K562 (cell line): ENCODE results near the gene IQCK. TPM values are rescaled to one million over a fixed set of nuclear protein-coding genes. Genes with fewer than 3 reads are reported as not detected.

ENCODE experiments used
- ATAC-seq: fragments of 200-7000 bp; cut with Tn5 transposase; 3 replicates; pipeline ENCODE4 v1.9.1; 2020; ENCODE audit warnings: moderate library complexity
- BruUV-seq: library from RNA; stranded (reverse); fragments of 400-500 nt; replicated peaks from 2 replicates; lab custom pipeline; 2021; lab: Mats Ljungman, UMichigan
- CTCF ChIA-PET: fragments of 300-600 bp; formaldehyde crosslinking; extraction: SDS; loops from one replicate; lab custom pipeline; 2021; ENCODE audit warnings: low intra/inter-chr PET ratio; lab: Yijun Ruan, JAX
- POLR2A ChIA-PET: fragments of 300-600, 350-650 bp; sonication (Branson Sonifier 250); formaldehyde crosslinking; extraction: SDS; loops from one replicate; lab custom pipeline; 2021; ENCODE audit warnings: antibody characterized with exemption, inconsistent platforms; lab: Yijun Ruan, JAX
- DNase-seq, 4 experiments: peaks; one replicate each; pipeline versions ENCODE4 v3.0.0 to v3.0.0-alpha.2; 2011 to 2018; ENCODE audit warnings: low spot score in 3 of 4, mixed read lengths in 3 of 4; ENCODE audit errors: extremely low read depth in 1 of 4
- FAIRE-seq: peaks from 2 replicates; lab custom pipeline; 2011; peaks lifted over from hg19 to GRCh38; lab: Jason Lieb, UNC
- H2AFZ ChIP-seq: 2 replicates; pipeline ENCODE4 v1.6.0; 2011; ENCODE audit warnings: low read depth, low read length, control low read depth, inconsistent platforms
- H3K27ac ChIP-seq: fragments of 200-600 bp; 3 replicates; pipeline ENCODE4 v1.8.0; 2011; ENCODE audit warnings: low read depth, mild to moderate bottlenecking, control low read depth, inconsistent platforms, low read length, moderate library complexity, mixed read lengths; ENCODE audit errors: extremely low read depth
- H3K27me3 ChIP-seq, 2 experiments: fragments of 300-600 bp in 1 of 2; 2 replicates in 1 of 2; 3 replicates in 1 of 2; pipeline versions ENCODE4 v1.6.0 to v1.8.0; 2011; ENCODE audit warnings: inconsistent platforms in 2 of 2, low read length in 2 of 2, mild to moderate bottlenecking in 1 of 2, mixed read lengths in 1 of 2, moderate library complexity in 1 of 2; ENCODE audit not compliant: control insufficient read depth in 2 of 2, insufficient read depth in 2 of 2
- H3K36me3 ChIP-seq: fragments of 300-600 bp; 3 replicates; pipeline ENCODE4 v1.8.0; 2011; ENCODE audit warnings: mild to moderate bottlenecking, low read length, inconsistent platforms; ENCODE audit not compliant: control insufficient read depth, insufficient read depth
- H3K4me1 ChIP-seq, 2 experiments: fragments of 200-600 bp in 1 of 2; replicated peaks in 1 of 2; 2 replicates in 1 of 2; 3 replicates in 1 of 2; pipeline versions ENCODE4 v1.5.1 to v1.8.0; 2011; ENCODE audit warnings: inconsistent platforms in 2 of 2, low read length in 2 of 2, mild to moderate bottlenecking in 1 of 2, mixed read lengths in 1 of 2, moderate library complexity in 1 of 2; ENCODE audit not compliant: control insufficient read depth in 2 of 2, insufficient read depth in 2 of 2
- H3K4me2 ChIP-seq: 2 replicates; pipeline ENCODE4 v1.6.1; 2011; ENCODE audit warnings: low read length, control low read depth, inconsistent platforms, mixed read lengths; ENCODE audit not compliant: insufficient read depth
- H3K4me3 ChIP-seq: fragments of 200-600 bp; sonication (generic), shearing (Covaris generic); 2 replicates; pipeline ENCODE4 v1.5.1; 2016; ENCODE audit warnings: control low read depth, inconsistent platforms
- H3K79me2 ChIP-seq: fragments of 200-600 bp; 3 replicates; pipeline ENCODE4 v1.8.0; 2011; ENCODE audit warnings: low read length, inconsistent platforms; ENCODE audit not compliant: control insufficient read depth, insufficient read depth
- H3K9ac ChIP-seq, 2 experiments: 2 replicates each; pipeline versions ENCODE4 v1.6.0 to v1.6.1; 2011; ENCODE audit warnings: low read depth in 2 of 2, low read length in 2 of 2, control low read depth in 1 of 2, inconsistent platforms in 1 of 2, mild to moderate bottlenecking in 1 of 2, mixed read lengths in 1 of 2; ENCODE audit not compliant: insufficient read depth in 1 of 2
- H3K9me1 ChIP-seq: one replicate; pipeline ENCODE4 v1.6.0; 2011; ENCODE audit warnings: inconsistent platforms, mild to moderate bottlenecking, low read length, moderate library complexity; ENCODE audit not compliant: control insufficient read depth, insufficient read depth
- H3K9me3 ChIP-seq: replicated peaks from 2 replicates; pipeline ENCODE4 v1.5.1; 2011; ENCODE audit warnings: low read depth, low read length, inconsistent platforms; ENCODE audit not compliant: control insufficient read depth, insufficient read depth
- H4K20me1 ChIP-seq: replicated peaks from 2 replicates; pipeline ENCODE4 v1.6.1; 2011; ENCODE audit warnings: low read length, inconsistent platforms, mixed read lengths; ENCODE audit not compliant: control insufficient read depth, insufficient read depth
- ADNP ChIP-seq: fragments of 200-800 bp; sonication (Bioruptor generic); IDR thresholded peaks from 2 replicates; pipeline ENCODE4 v1.6.1; 2016; ENCODE audit warnings: missing genetic modification characterization, missing compliant biosample characterization
- C11orf30 ChIP-seq: fragments of 450-650 bp; IDR thresholded peaks from 2 replicates; pipeline ENCODE4 v1.6.1; 2016; ENCODE audit warnings: low read depth, mild to moderate bottlenecking
- CTBP1 ChIP-seq: fragments of 450-650 bp; IDR thresholded peaks from 2 replicates; pipeline ENCODE4 v1.6.1; 2016; ENCODE audit warnings: borderline replicate concordance
- FIP1L1 ChIP-seq: fragments of 200-400 bp; formaldehyde crosslinking; IDR thresholded peaks from 2 replicates; pipeline ENCODE4 v1.6.1; 2018; ENCODE audit warnings: mild to moderate bottlenecking, low read depth, low read length; ENCODE audit not compliant: poor library complexity, severe bottlenecking
- HNRNPL ChIP-seq: fragments of 200-400 bp; formaldehyde crosslinking; IDR thresholded peaks from 2 replicates; pipeline ENCODE4 v1.6.1; 2017; ENCODE audit warnings: low read depth, mild to moderate bottlenecking, low read length
- MTA3 ChIP-seq: fragments of 450-650 bp; formaldehyde crosslinking; IDR thresholded peaks from 2 replicates; pipeline ENCODE4 v1.6.1; 2017; ENCODE audit warnings: mild to moderate bottlenecking, borderline replicate concordance
- PHF8 ChIP-seq: fragments of 200-600 bp; sonication (generic); IDR thresholded peaks from 2 replicates; pipeline ENCODE4 v1.6.1; 2012; ENCODE audit warnings: mixed run types, mild to moderate bottlenecking, inconsistent platforms, low read length, moderate library complexity, borderline replicate concordance
- SIN3B ChIP-seq: fragments of 450-650 bp; IDR thresholded peaks from 2 replicates; pipeline ENCODE4 v1.6.1; 2017; ENCODE audit warnings: low read depth, mild to moderate bottlenecking, moderate library complexity
- SMARCE1 ChIP-seq: fragments of 450-650 bp; IDR thresholded peaks from 2 replicates; pipeline ENCODE4 v1.7.1; 2016; ENCODE audit warnings: mild to moderate bottlenecking
- ZNF444 ChIP-seq: fragments of 250-450 bp; sonication (Bioruptor Pico); IDR thresholded peaks from 2 replicates; pipeline ENCODE4 v1.4.0; 2020; ENCODE audit warnings: mild to moderate bottlenecking, moderate library complexity
- WGBS: fragments of 100-300 bp; shearing (Covaris generic); methylation state at CpG from one replicate; pipeline ENCODE4 v1.1.6; 2016; ENCODE audit warnings: low coverage, mixed read lengths; ENCODE audit not compliant: insufficient coverage; ENCODE audit errors: missing lambda C conversion rate; 5-methylcytosine and 5-hydroxymethylcytosine counted together
- in situ Hi-C: fragments of 300-500 bp; cut with MboI; formaldehyde crosslinking; loops from 4 replicates; pipeline ENCODE4 v1.15.0; 2018; ENCODE audit warnings: inconsistent platforms, mixed read lengths
- intact Hi-C: fragments of 100-400 bp; cut with micrococcal nuclease; formaldehyde crosslinking; loops from 2 replicates; pipeline ENCODE4 v1.14.2; 2022
- polyA plus RNA-seq, 8 experiments: library from polyadenylated mRNA; depleted of rRNA in 4 of 8; stranded (reverse) in 5 of 8; unstranded in 3 of 8; fragments of >200 nt; fragmentation: Nextera tagmentation in 2 of 8; fragmentation: Illumina TruSeq in 1 of 8; extraction: Ambion mirVana in 2 of 8; extraction: Trizol in 1 of 8; gene quantifications; 2 replicates each; pipeline versions ENCODE4 v1.2.1 to v1.2.3, GENCODE V29; 2011 to 2014; ENCODE audit warnings: inconsistent platforms in 1 of 8, missing spikeins in 1 of 8
- total RNA-seq, 7 experiments: library from RNA; depleted of rRNA in 6 of 7; stranded (reverse); fragments of >200 nt in 6 of 7; fragmentation: Illumina TruSeq in 2 of 7; extraction: Trizol in 2 of 7; gene quantifications; 2 replicates each; pipeline versions ENCODE4 v1.2.1 to v1.2.3, GENCODE V29; 2011 to 2021; ENCODE audit warnings: low replicate concordance in 1 of 7
- TF ChIP-seq, protein P1 (sequence below): sonication (generic); formaldehyde crosslinking; IDR thresholded peaks from 2 replicates; pipeline ENCODE4 v1.8.0; 2022; ENCODE audit warnings: missing genetic modification reagents, mild to moderate bottlenecking, borderline replicate concordance
- TF ChIP-seq, protein P2 (sequence below), 3 experiments: IDR thresholded peaks in 2 of 3; conservative IDR thresholded peaks in 1 of 3; 2 replicates each; pipeline ENCODE4 v1.5.1; 2011 to 2012; ENCODE audit warnings: low read length in 3 of 3, mild to moderate bottlenecking in 3 of 3, control low read depth in 2 of 3, improper control_type of control experiment in 1 of 3, inconsistent platforms in 1 of 3, low read depth in 1 of 3, mixed read lengths in 1 of 3, moderate library complexity in 1 of 3; ENCODE audit not compliant: insufficient read depth in 2 of 3

Gene IQCK
- total and polyA plus RNA-seq, 9 of the 15 experiments (the other 6 are each of a cell fraction or from before 2014, with no cell fraction given), result 5.2 to 12.2 (median 7.3) TPM

- DNase-seq (no peak), ATAC-seq (no peak), FAIRE-seq (no peak)
- Histone ChIP-seq H3K36me3 (no peaks in the 10 kb centered on the region), H2AFZ (no peak overlapping the region), H3K9me3 (no peaks in the 10 kb centered on the region), H3K4me1 (no peaks in the 10 kb centered on the region; a peak in 2 of 5 replicates), H3K4me3 (no peak overlapping the region), H3K4me2 (no peak overlapping the region), H4K20me1 (no peaks in the 10 kb centered on the region), H3K27ac (no peak overlapping the region), H3K27me3 (no peaks in the 10 kb centered on the region), H3K9ac (no peak overlapping the region), H3K9me1 (no peaks in the 10 kb centered on the region), H3K79me2 (no peaks in the 10 kb centered on the region)
- BruUV-seq, result no TSS peak
- intact Hi-C loops (no loop called here), in situ Hi-C loops (no loop called here)
- POLR2A ChIA-PET, result interaction anchor here (0.9 to 1.2 kb wide), 2 partner anchors 13 to 29 kb away, joined by 3 to 5 read pairs; no protein-coding TSS in a partner anchor
- CTCF ChIA-PET, result no interaction called here
- WGBS, result 42% methylated on average over 8 of the region's 8 CpGs
- TF ChIP-seq PHF8, result no peak
- no peak for TF ChIP-seq ADNP (tag)
- no peak for TF ChIP-seq C11orf30
- TF ChIP-seq MTA3, result no peak
- no peak for TF ChIP-seq ZNF444 (CRISPR knock-in tag)
- no peak for TF ChIP-seq SIN3B
- TF ChIP-seq, protein P1, sequence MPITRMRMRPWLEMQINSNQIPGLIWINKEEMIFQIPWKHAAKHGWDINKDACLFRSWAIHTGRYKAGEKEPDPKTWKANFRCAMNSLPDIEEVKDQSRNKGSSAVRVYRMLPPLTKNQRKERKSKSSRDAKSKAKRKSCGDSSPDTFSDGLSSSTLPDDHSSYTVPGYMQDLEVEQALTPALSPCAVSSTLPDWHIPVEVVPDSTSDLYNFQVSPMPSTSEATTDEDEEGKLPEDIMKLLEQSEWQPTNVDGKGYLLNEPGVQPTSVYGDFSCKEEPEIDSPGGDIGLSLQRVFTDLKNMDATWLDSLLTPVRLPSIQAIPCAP (CRISPR knock-in tag), result no peak
- TF ChIP-seq SMARCE1, result no peak
- TF ChIP-seq CTBP1, result no peak
- TF ChIP-seq HNRNPL, result no peak
- TF ChIP-seq, protein P2, sequence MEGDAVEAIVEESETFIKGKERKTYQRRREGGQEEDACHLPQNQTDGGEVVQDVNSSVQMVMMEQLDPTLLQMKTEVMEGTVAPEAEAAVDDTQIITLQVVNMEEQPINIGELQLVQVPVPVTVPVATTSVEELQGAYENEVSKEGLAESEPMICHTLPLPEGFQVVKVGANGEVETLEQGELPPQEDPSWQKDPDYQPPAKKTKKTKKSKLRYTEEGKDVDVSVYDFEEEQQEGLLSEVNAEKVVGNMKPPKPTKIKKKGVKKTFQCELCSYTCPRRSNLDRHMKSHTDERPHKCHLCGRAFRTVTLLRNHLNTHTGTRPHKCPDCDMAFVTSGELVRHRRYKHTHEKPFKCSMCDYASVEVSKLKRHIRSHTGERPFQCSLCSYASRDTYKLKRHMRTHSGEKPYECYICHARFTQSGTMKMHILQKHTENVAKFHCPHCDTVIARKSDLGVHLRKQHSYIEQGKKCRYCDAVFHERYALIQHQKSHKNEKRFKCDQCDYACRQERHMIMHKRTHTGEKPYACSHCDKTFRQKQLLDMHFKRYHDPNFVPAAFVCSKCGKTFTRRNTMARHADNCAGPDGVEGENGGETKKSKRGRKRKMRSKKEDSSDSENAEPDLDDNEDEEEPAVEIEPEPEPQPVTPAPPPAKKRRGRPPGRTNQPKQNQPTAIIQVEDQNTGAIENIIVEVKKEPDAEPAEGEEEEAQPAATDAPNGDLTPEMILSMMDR (IDR thresholded peaks at IDR 0.05 in 2 of 3, conservative IDR thresholded peaks at IDR 0.05 in 1 of 3; ENCODE audit: insufficient read depth in 2 of 3, low read depth in 1 of 3, low read length in 3 of 3), result no peak
- no peak for TF ChIP-seq FIP1L1
Observed at GRCh38 chr16:19757762-19758595, 39.9 kb downstream of the IQCK start.
